Fibroblast of villous mesenchyme (primary cell): Measurements from ENCODE around the gene MIGA1. TPM values are rescaled to one million over a fixed set of nuclear protein-coding genes. Genes with fewer than 3 reads are reported as not detected.

Experiments
- DNase-seq: peaks from one replicate; pipeline ENCODE4 v3.0.0-alpha.2; 2010; ENCODE audit warnings: low read depth
- H3K4me3 ChIP-seq: 2 replicates; pipeline ENCODE4 v1.5.1; 2011; ENCODE audit warnings: low read depth, mild to moderate bottlenecking, low read length
- total RNA-seq: library from RNA; depleted of rRNA; stranded (reverse); fragments of >200 nt; gene quantifications from 2 replicates; pipeline ENCODE4 v1.2.3, GENCODE V29; 2012
- TF ChIP-seq, protein P1 (sequence below): IDR thresholded peaks from 2 replicates; pipeline ENCODE4 v1.5.1; 2012; ENCODE audit warnings: low read depth, mild to moderate bottlenecking, low read length; ENCODE audit not compliant: insufficient read depth

The MIGA1 gene
- total RNA-seq, 1 donor = 16.8 TPM

DNA sequence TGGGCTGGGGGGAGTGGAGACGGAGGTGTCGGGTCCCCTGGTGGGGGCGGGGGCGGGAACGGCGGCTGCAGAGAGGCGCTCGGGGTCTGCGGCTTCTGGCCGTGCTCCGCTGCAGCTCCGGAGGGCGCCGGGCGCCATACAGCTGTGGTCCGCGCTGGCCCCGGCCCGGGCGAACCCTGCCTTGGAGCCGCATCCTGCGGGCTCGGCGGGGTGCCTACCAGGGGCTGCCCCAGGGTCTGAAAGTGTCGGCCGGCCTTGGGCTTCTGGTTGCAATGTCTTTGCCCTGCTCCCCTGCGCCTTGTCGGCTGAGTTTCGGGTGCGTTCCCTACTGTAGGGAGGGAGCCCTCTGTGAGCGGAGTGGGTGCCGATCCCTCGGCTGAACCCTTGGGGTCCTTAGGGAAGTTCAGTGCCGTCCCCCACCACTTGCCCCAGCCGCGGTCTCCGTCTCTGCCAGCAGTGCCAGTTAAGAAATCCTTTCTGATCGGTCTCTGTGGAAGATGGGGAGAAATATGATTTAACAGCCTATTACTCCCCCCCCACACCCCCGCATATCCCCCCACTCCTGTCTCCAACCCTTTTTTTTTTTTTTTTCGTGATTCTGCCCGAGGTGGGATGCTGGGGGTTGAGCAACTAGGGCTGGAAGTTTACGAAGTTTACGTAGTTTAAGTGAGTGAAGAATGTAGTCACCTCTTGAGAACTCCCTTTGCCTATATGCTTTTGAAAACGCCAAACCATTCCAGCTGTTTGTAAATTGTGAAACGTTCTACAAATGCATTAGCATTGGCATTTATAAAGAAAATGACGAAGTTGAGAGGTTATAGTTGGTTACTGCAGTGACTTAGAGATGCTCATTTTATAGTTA, 109.6 kb downstream of the MIGA1 start:
- TF ChIP-seq, protein P1, sequence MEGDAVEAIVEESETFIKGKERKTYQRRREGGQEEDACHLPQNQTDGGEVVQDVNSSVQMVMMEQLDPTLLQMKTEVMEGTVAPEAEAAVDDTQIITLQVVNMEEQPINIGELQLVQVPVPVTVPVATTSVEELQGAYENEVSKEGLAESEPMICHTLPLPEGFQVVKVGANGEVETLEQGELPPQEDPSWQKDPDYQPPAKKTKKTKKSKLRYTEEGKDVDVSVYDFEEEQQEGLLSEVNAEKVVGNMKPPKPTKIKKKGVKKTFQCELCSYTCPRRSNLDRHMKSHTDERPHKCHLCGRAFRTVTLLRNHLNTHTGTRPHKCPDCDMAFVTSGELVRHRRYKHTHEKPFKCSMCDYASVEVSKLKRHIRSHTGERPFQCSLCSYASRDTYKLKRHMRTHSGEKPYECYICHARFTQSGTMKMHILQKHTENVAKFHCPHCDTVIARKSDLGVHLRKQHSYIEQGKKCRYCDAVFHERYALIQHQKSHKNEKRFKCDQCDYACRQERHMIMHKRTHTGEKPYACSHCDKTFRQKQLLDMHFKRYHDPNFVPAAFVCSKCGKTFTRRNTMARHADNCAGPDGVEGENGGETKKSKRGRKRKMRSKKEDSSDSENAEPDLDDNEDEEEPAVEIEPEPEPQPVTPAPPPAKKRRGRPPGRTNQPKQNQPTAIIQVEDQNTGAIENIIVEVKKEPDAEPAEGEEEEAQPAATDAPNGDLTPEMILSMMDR = no peak
- DNase-seq = peak; percentile 74
- H3K4me3 ChIP-seq = peak overlapping the region; percentile 95

DNA sequence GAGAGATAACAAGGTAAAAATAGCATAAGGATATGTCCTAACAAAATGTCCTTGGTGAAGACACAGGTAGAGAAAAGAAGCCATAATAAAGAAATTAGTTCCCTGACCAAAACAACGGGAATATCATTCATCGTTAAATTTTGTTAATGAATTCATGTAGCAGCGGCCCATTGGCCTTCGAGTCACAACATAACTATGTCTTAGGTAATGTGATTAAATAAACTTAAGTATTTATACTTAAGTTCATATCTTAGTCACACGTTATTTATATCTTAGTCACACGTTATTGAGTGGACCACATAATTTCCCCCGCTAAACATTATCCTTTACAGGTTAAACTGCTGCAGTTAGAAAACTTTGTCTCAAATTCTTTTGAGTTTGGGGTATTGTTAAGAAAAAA, 110.2 kb downstream of the MIGA1 start:
- TF ChIP-seq, protein P1 = no peak
- peak overlapping the region; percentile 95 for H3K4me3 ChIP-seq
- peak; percentile 69 for DNase-seq

DNA sequence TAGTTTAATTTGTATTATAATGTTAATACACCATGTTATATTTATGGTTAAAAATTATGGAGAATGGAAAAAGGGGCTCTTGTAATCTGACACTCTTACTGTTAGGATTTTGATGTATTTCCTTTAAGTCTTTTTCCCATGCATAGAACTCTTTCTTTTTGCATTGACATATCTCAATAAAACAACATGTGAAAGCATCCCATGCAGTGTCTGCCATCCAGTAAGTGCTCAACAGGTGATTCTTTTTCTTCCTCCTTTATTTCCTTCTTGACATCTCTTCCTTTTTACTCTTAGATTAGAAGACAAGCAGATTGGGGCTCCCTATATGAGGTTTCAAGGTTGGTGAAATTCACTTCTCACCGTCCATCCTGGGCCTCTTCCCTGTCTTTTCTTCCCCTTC, 111.8 kb downstream of the MIGA1 start:
- H3K4me3 ChIP-seq = peak overlapping the region; percentile 95
- DNase-seq = no peak
- TF ChIP-seq, protein P1 = no peak

DNA sequence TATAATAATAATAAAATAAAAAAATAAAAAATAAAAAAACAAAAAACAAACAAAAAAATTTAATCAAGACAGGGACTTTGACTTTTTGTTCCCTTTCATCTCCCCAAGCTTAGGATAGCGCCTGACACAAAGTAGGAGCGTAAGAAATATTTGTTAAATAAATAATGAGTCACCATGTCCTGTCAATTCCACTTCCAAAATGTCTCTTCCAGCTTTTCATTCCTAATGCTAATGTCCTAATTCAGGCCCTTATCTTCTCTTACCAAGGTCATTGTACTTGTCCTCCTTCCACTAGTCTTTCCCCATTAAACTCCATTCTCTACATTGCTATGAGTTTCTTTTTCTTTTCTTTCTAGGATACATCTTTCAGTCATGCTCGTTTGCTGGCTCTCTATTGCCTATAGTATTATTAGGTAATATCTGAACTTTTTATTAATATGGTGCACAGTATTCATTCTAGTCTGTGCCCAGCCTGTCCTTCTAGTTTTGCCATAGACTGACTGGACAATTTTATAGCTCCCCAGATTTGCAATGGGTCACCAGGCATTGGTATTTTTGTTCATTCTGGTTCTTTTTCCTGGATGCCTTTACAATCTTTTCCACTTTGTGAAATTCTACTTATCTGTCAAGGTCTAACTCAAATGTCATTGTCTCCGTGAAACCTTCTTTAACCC, 120.3 kb downstream of the MIGA1 start:
- TF ChIP-seq, protein P1 = no peak
- H3K4me3 ChIP-seq = no peak overlapping the region
- DNase-seq = peak; percentile 12

DNA sequence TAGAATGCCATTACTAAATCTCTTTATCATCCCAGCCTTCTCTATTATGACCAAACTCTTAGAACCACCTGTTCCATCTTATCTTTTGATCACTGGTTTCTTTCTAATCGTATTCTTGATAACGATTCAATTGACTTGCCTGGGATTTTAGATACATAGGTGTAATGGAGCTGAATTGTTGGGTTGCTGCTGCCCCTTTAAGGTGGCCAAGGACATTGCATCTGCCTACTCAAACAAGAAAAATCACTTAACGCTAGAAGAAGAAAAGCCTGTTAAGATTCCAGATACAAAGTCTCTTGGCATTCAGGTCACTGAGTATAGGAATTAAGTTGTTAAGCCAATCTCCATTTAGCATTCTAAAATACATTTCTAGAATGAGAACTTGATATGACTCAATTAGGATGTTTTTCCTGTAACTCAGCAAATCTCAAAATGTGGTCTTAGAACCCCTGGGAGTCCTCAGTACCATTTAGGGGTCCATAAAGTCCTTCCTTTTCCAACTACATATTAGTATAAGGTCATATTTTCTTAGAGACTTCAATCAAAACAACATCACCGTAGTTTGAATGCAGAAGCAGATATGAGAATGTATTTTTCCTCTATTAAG, 121.3 kb downstream of the MIGA1 start:
- DNase-seq = peak; percentile 71
- TF ChIP-seq, protein P1 = peak; percentile 86
- H3K4me3 ChIP-seq = no peak overlapping the region

- DNase-seq = no peak
- H3K4me3 ChIP-seq = no peak overlapping the region
- TF ChIP-seq, protein P1 = no peak
These were observed 126.2 kb downstream of the MIGA1 start for GRCh38 chr1:77905603-77906002.
